ENCODE measurements around the gene GJA3. TPM values are rescaled to one million over a fixed set of nuclear protein-coding genes. Genes with fewer than 3 reads are reported as not detected.

Gene GJA3
- total RNA-seq, 1 donor from 2014 or later, result not detected

GRCh38 chr13:20090349-20090748, 70.5 kb downstream of the GJA3 start:
- DNase-seq (ENCODE audit: low read depth in 2 of 2), result no peak

Other genes starting within 250 kb of the GJA3 start
- 27.0 and 41.5 TPM in 2 replicates for gene ZMYM2, start 202.3 kb downstream of the GJA3 start, total RNA-seq
- gene GJB2, start 31.9 kb upstream of the GJA3 start, total RNA-seq, result not detected in 2 replicates
- not detected in 2 replicates for gene GJB6, start 71.3 kb upstream of the GJA3 start, total RNA-seq

All from lung microvascular endothelial cell (primary cell).